Lung (tissue), 12 donors: ENCODE results near the gene CEP170B. TPM values are rescaled to one million over a fixed set of nuclear protein-coding genes. Genes with fewer than 3 reads are reported as not detected.

Experiments used
- ATAC-seq: fragments of 200-7000 bp; cut with Tn5 transposase; one replicate; pipeline ENCODE4 v1.9.1; 2020; ENCODE audit warnings: moderate number of reproducible peaks; ENCODE audit not compliant: insufficient read depth, low FRiP score
- DNase-seq, 3 donors: peaks; one replicate each; pipeline ENCODE4 v3.0.0-alpha.2; 2013 to 2017
- H3K27ac ChIP-seq, 2 donors: one replicate each; pipeline ENCODE4 v1.5.1; 2013; ENCODE audit warnings: mild to moderate bottlenecking in 2 of 2, moderate library complexity in 2 of 2, control low read depth in 1 of 2, inconsistent platforms in 1 of 2, low read depth in 1 of 2, low read length in 1 of 2
- H3K27me3 ChIP-seq, 3 donors: one replicate each; pipeline ENCODE4 v1.5.1; 2013; ENCODE audit warnings: low read length in 2 of 3; ENCODE audit not compliant: control insufficient read depth in 3 of 3, insufficient read depth in 3 of 3
- H3K36me3 ChIP-seq, 4 donors: one replicate each; pipeline ENCODE4 v1.5.1; 2013; ENCODE audit warnings: low read length in 4 of 4, mild to moderate bottlenecking in 1 of 4, moderate library complexity in 1 of 4; ENCODE audit not compliant: control insufficient read depth in 4 of 4, insufficient read depth in 4 of 4
- H3K4me1 ChIP-seq, 5 donors: one replicate each; pipeline ENCODE4 v1.5.1; 2013; ENCODE audit warnings: low read length in 5 of 5, mild to moderate bottlenecking in 2 of 5, moderate library complexity in 1 of 5; ENCODE audit not compliant: control insufficient read depth in 5 of 5, insufficient read depth in 5 of 5
- H3K4me3 ChIP-seq: one replicate; pipeline ENCODE4 v1.5.1; 2013; ENCODE audit warnings: mild to moderate bottlenecking, control low read depth, moderate library complexity
- H3K9ac ChIP-seq, 2 donors: one replicate each; pipeline ENCODE4 v1.5.1; 2013; ENCODE audit warnings: low read length in 2 of 2, control low read depth in 1 of 2; ENCODE audit not compliant: insufficient read depth in 1 of 2
- H3K9me3 ChIP-seq, 4 donors: one replicate each; pipeline ENCODE4 v1.5.1; 2013; ENCODE audit warnings: low read length in 3 of 4, mild to moderate bottlenecking in 1 of 4, moderate library complexity in 1 of 4; ENCODE audit not compliant: control insufficient read depth in 4 of 4, insufficient read depth in 3 of 4
- WGBS, 2 donors: extraction: QIAGEN DNeasy Blood & Tissue Kit; methylation state at CpG; one replicate each; pipeline ENCODE4 v1.1.7; 2013; 5-methylcytosine and 5-hydroxymethylcytosine counted together
- polyA plus RNA-seq, 2 donors: library from polyadenylated mRNA; stranded (reverse); fragments of 200-250 nt; gene quantifications; one replicate each; pipeline ENCODE4 v1.2.1, GENCODE V29; 2013
- total RNA-seq, 2 donors: library from RNA; depleted of rRNA in 1 of 2; stranded (reverse); fragments of >200 nt in 1 of 2; gene quantifications; one replicate each; pipeline ENCODE4 v1.2.1, GENCODE V29; 2014 to 2021
- TF ChIP-seq, protein P1 (sequence below): IDR thresholded peaks from 2 replicates; pipeline ENCODE4 v1.5.1; 2012; ENCODE audit warnings: mild to moderate bottlenecking; ENCODE audit errors: control extremely low read depth, extremely low read depth
- donor health status: control.
- donor health status: control.
- donor health status: Bipolar disorder and iron deficiency.
- donor health status: healthy.
- donor health status: DM: yes; HTN: yes; CAD: no.

Gene CEP170B
- total and polyA plus RNA-seq, 4 donors, result 12.1 to 50.3 (median 15.1) TPM

DNA sequence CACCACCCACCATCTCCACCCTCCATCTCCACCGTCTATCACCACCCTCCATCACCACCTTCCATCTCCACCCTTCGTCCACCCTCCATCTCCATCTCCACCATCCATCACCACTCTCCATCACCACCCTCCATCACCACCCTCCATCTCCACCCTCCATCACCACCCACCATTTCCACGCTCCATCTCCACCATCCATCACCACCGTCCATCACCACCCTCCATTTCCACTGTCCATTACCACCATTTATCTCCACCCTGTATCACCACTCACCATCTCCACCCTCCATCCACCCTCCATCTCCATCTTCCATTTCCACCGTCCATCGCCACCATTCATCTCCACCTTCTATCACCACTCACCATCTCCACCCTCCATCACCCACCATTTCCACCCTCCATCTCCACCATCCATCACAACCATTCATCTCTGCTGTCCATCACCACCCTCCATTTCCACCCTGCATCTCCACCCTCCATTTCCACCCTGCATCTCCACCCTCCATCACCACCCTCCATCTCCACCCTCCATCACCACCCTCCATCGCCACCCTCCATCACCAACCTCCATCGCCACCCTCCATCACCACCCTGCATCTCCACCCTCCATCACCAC, 6.1 kb upstream of the CEP170B start:
- WGBS, 2 donors, result 79 to 83% methylated on average over 8 of the region's 8 CpGs
- H3K9me3 ChIP-seq, result peaks cover 0 to 3% (median under 1%) of the 10 kb centered on the region in 4 donors
- H3K4me3 ChIP-seq, result no peak overlapping the region
- TF ChIP-seq, protein P1, sequence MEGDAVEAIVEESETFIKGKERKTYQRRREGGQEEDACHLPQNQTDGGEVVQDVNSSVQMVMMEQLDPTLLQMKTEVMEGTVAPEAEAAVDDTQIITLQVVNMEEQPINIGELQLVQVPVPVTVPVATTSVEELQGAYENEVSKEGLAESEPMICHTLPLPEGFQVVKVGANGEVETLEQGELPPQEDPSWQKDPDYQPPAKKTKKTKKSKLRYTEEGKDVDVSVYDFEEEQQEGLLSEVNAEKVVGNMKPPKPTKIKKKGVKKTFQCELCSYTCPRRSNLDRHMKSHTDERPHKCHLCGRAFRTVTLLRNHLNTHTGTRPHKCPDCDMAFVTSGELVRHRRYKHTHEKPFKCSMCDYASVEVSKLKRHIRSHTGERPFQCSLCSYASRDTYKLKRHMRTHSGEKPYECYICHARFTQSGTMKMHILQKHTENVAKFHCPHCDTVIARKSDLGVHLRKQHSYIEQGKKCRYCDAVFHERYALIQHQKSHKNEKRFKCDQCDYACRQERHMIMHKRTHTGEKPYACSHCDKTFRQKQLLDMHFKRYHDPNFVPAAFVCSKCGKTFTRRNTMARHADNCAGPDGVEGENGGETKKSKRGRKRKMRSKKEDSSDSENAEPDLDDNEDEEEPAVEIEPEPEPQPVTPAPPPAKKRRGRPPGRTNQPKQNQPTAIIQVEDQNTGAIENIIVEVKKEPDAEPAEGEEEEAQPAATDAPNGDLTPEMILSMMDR, result no peak
- ATAC-seq, result no peak
- no peak overlapping the region for H3K27ac ChIP-seq
- H3K27me3 ChIP-seq, result peaks cover 0 to 10% (median 3%) of the 10 kb centered on the region in 3 donors
- no peak for DNase-seq
- peaks cover 0 to 6% (median 0%) of the 10 kb centered on the region in 5 donors for H3K4me1 ChIP-seq
- no peak overlapping the region for H3K9ac ChIP-seq
- no peaks in the 10 kb centered on the region for H3K36me3 ChIP-seq

DNA sequence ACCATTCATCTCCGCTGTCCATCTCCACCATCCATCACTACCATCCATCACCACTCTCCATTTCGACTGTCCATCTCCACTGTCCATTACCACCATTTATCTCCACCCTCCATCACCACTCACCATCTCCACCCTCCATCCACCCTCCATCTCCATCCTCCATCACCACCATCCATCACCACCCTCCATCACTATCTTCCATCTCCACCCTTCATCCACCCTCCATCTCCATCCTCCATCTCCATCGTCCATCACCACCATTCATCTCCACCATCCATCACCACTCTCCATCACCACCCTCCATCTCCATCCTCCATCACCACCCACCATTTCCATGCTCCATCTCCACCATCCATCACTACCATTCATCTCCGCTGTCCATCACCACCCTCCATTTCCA, 5.2 kb upstream of the CEP170B start:
- Histone ChIP-seq H3K4me3 (no peak overlapping the region), H3K27ac (no peak overlapping the region), H3K27me3 (peaks cover 0 to 18% (median 5%) of the 10 kb centered on the region in 3 donors), H3K36me3 (no peaks in the 10 kb centered on the region), H3K9me3 (peaks cover 0 to 3% (median under 1%) of the 10 kb centered on the region in 4 donors), H3K4me1 (peaks cover 0 to 8% (median 0%) of the 10 kb centered on the region in 5 donors), H3K9ac (no peak overlapping the region)
- TF ChIP-seq, protein P1, result no peak
- no peak for ATAC-seq
- WGBS, 2 donors, result 97 to 98% methylated on average over 4 of the region's 4 CpGs
- no peak for DNase-seq

DNA sequence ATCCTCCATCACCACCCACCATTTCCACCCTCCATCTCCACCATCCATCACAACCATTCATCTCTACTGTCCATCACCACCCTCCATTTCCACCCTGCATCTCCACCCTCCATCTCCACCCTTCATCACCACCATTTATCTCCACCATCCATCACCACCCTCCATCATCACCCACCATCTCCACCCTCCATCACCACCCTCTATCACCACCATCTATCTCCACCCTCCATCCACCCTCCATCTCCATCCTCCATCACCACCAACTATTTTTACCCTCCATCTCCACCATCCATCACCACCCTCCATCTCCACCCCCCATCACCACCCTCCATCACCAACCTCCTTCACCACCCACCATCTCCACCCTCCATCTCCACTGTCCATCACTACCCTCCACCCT, 4.7 kb upstream of the CEP170B start:
- no peak overlapping the region for H3K9ac ChIP-seq
- H3K4me3 ChIP-seq, result no peak overlapping the region
- peaks cover 0 to 3% (median under 1%) of the 10 kb centered on the region in 4 donors for H3K9me3 ChIP-seq
- H3K27ac ChIP-seq, result no peak overlapping the region
- H3K4me1 ChIP-seq, result peaks cover 0 to 8% (median 0%) of the 10 kb centered on the region in 5 donors
- no peak for ATAC-seq
- peaks cover 0 to 18% (median 5%) of the 10 kb centered on the region in 3 donors for H3K27me3 ChIP-seq
- no peaks in the 10 kb centered on the region for H3K36me3 ChIP-seq
- no peak for DNase-seq
- TF ChIP-seq, protein P1, result no peak
